ENCODE data around the gene TTR. TPM values are rescaled to one million over a fixed set of nuclear protein-coding genes. Genes with fewer than 3 reads are reported as not detected.

TTR gene
- total and polyA plus RNA-seq, 2 donors (not counting 1 experiment from before 2014, with no cell fraction given), result not detected

DNA sequence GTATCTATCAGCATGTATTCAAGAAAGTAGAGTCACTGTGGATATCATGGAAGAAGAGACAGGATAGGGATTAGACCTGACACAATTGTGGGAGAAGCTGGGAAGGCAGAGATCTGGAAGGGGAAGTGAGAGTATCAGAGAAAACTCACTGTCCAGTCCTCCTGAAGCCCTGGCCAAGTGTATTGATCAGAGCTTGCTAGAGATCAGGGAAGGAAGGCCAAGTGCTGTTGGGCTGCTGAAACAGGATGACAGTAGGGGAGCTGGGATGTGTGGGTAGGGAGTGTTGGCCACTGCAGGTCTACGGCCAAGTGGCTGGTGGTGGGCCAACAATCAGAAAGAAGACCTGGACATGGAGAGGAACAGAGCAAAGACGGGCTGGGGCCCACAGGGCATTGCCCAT lies 26.3 kb upstream of the TTR start:
- H3K27ac ChIP-seq (ENCODE audit: insufficient read depth, low read length), result no peak overlapping the region
- H2AFZ ChIP-seq (ENCODE audit: low read length), result no peak overlapping the region
- TF ChIP-seq EZH2 (IDR thresholded peaks at IDR 0.05; ENCODE audit: low read length, missing control alignments), result no peak
- TF ChIP-seq, protein P1, sequence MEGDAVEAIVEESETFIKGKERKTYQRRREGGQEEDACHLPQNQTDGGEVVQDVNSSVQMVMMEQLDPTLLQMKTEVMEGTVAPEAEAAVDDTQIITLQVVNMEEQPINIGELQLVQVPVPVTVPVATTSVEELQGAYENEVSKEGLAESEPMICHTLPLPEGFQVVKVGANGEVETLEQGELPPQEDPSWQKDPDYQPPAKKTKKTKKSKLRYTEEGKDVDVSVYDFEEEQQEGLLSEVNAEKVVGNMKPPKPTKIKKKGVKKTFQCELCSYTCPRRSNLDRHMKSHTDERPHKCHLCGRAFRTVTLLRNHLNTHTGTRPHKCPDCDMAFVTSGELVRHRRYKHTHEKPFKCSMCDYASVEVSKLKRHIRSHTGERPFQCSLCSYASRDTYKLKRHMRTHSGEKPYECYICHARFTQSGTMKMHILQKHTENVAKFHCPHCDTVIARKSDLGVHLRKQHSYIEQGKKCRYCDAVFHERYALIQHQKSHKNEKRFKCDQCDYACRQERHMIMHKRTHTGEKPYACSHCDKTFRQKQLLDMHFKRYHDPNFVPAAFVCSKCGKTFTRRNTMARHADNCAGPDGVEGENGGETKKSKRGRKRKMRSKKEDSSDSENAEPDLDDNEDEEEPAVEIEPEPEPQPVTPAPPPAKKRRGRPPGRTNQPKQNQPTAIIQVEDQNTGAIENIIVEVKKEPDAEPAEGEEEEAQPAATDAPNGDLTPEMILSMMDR (conservative IDR thresholded peaks at IDR 0.05 in 1 of 2, IDR thresholded peaks at IDR 0.05 in 1 of 2; ENCODE audit: low read depth in 1 of 2, low read length in 2 of 2), result no peak
- no peaks in the 10 kb centered on the region for H3K4me1 ChIP-seq (ENCODE audit: control insufficient read depth, extremely low read depth, insufficient read depth, low read length)
- no peak for DNase-seq (ENCODE audit: low read depth in 2 of 2)
- H3K79me2 ChIP-seq (ENCODE audit: control insufficient read depth, insufficient read depth, low read length), result no peaks in the 10 kb centered on the region
- no peak overlapping the region for H3K9ac ChIP-seq (ENCODE audit: insufficient read depth, low read length)
- H3K36me3 ChIP-seq (ENCODE audit: control insufficient read depth, insufficient read depth, low read length), result no peaks in the 10 kb centered on the region
- no peaks in the 10 kb centered on the region for H4K20me1 ChIP-seq (ENCODE audit: control insufficient read depth, extremely low read depth, insufficient read depth, low read length)
- no peak overlapping the region for H3K4me2 ChIP-seq (ENCODE audit: extremely low read depth, insufficient read depth, low read length)
- no peaks in the 10 kb centered on the region for H3K27me3 ChIP-seq (ENCODE audit: control insufficient read depth, insufficient read depth, low read length)
- no peaks in the 10 kb centered on the region for H3K9me3 ChIP-seq (ENCODE audit: control insufficient read depth, insufficient read depth, low read depth, low read length)
- no peak overlapping the region for H3K4me3 ChIP-seq (replicated peaks in 1 of 4; ENCODE audit: control extremely low read depth in 1 of 4, insufficient read depth in 1 of 4, low read depth in 3 of 4, low read length in 4 of 4)

DNA sequence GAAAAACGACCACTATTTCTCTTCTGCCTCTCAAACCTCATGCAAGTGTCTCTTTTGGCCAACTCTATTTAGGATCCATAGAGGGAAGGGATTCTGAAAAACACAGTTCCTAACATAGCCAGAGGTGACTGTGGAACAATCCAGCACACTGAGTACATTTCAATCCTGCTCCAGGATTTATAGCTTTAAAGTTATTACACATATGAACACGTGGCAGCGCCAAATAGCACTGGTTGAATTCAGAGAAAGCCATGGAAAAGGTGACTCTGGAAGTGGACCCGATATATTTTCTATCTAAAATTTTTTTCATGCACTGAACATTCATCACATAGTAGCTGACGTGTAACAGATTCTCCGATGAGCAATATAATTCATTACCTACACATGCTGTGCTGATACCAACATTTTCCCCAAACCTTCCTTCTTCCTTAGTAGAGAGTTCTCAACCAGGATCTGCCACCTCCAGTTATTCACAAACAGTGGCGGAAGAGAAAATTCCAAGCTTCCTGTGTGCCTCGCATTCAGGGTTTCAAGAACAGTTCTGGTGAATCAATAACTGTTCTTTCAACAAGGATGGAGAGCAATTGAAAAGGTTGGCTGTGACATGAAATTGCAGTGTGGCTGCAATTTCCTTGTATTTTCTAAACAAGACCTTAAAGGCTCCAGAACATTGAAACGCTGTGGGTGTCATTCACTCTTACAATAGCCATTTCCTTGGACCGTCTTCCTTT lies 25.7 kb upstream of the TTR start:
- H3K79me2 ChIP-seq (ENCODE audit: control insufficient read depth, insufficient read depth, low read length), result no peaks in the 10 kb centered on the region
- H3K36me3 ChIP-seq (ENCODE audit: control insufficient read depth, insufficient read depth, low read length), result no peaks in the 10 kb centered on the region

DNA sequence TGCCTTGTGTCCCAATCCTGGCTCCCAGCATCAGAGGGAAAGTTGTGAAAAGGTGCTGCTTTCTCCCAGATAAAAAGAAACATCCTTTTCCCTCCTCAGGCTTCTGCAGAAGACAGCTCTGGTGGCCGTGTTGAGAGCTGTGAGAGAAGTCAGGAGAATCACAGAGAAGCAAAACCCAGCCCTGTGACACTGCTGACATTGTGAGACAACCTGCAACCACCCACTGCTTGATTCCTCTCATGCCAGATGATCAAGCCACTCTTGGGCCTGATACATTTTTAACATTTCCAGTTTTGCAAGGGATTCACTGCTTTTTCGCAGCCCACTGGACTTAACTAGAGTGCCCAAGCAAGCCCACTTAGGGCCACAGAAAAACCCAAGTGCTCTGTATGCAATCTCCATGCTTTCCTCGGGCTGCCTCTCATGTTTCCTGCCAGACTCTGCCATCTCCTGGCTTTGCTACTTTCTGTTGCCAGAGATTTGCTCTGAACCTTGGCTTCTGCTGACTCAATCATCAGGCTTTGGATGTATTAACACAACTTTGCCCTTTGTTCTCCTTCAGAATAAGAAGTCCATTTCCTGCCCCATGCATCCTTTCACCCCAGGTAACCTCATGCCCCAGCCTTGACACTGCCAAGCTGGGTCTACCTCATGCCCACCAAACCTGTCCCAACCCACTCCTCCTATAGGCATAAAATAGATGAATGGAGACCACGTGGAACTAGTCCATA lies 24.9 kb upstream of the TTR start:
- H3K27ac ChIP-seq (ENCODE audit: insufficient read depth, low read length), result no peak overlapping the region
- no peak for DNase-seq (ENCODE audit: low read depth in 2 of 2)
- H3K9me3 ChIP-seq (ENCODE audit: control insufficient read depth, insufficient read depth, low read depth, low read length), result no peaks in the 10 kb centered on the region
- H3K4me1 ChIP-seq (ENCODE audit: control insufficient read depth, extremely low read depth, insufficient read depth, low read length), result no peaks in the 10 kb centered on the region
- H3K27me3 ChIP-seq (ENCODE audit: control insufficient read depth, insufficient read depth, low read length), result no peaks in the 10 kb centered on the region
- TF ChIP-seq, protein P1 (conservative IDR thresholded peaks at IDR 0.05 in 1 of 2, IDR thresholded peaks at IDR 0.05 in 1 of 2; ENCODE audit: low read depth in 1 of 2, low read length in 2 of 2), result no peak
- TF ChIP-seq EZH2 (IDR thresholded peaks at IDR 0.05; ENCODE audit: low read length, missing control alignments), result no peak
- H3K36me3 ChIP-seq (ENCODE audit: control insufficient read depth, insufficient read depth, low read length), result no peaks in the 10 kb centered on the region
- H2AFZ ChIP-seq (ENCODE audit: low read length), result no peak overlapping the region
- no peak overlapping the region for H3K4me2 ChIP-seq (ENCODE audit: extremely low read depth, insufficient read depth, low read length)
- H4K20me1 ChIP-seq (ENCODE audit: control insufficient read depth, extremely low read depth, insufficient read depth, low read length), result no peaks in the 10 kb centered on the region
- no peaks in the 10 kb centered on the region for H3K79me2 ChIP-seq (ENCODE audit: control insufficient read depth, insufficient read depth, low read length)
- no peak overlapping the region for H3K4me3 ChIP-seq (replicated peaks in 1 of 4; ENCODE audit: control extremely low read depth in 1 of 4, insufficient read depth in 1 of 4, low read depth in 3 of 4, low read length in 4 of 4)
- H3K9ac ChIP-seq (ENCODE audit: insufficient read depth, low read length), result no peak overlapping the region

More for the DNA sequence above, 25.7 kb upstream of the TTR start:
- no peak overlapping the region for H3K27ac ChIP-seq (ENCODE audit: insufficient read depth, low read length)
- no peak overlapping the region for H3K9ac ChIP-seq (ENCODE audit: insufficient read depth, low read length)
- H2AFZ ChIP-seq (ENCODE audit: low read length), result no peak overlapping the region
- H3K4me3 ChIP-seq (replicated peaks in 1 of 4; ENCODE audit: control extremely low read depth in 1 of 4, insufficient read depth in 1 of 4, low read depth in 3 of 4, low read length in 4 of 4), result no peak overlapping the region
- no peaks in the 10 kb centered on the region for H3K9me3 ChIP-seq (ENCODE audit: control insufficient read depth, insufficient read depth, low read depth, low read length)
- H4K20me1 ChIP-seq (ENCODE audit: control insufficient read depth, extremely low read depth, insufficient read depth, low read length), result no peaks in the 10 kb centered on the region
- H3K4me1 ChIP-seq (ENCODE audit: control insufficient read depth, extremely low read depth, insufficient read depth, low read length), result no peaks in the 10 kb centered on the region
- DNase-seq (ENCODE audit: low read depth in 2 of 2), result no peak
- H3K27me3 ChIP-seq (ENCODE audit: control insufficient read depth, insufficient read depth, low read length), result no peaks in the 10 kb centered on the region
- TF ChIP-seq, protein P1 (conservative IDR thresholded peaks at IDR 0.05 in 1 of 2, IDR thresholded peaks at IDR 0.05 in 1 of 2; ENCODE audit: low read depth in 1 of 2, low read length in 2 of 2), result no peak
- no peak for TF ChIP-seq EZH2 (IDR thresholded peaks at IDR 0.05; ENCODE audit: low read length, missing control alignments)
- H3K4me2 ChIP-seq (ENCODE audit: extremely low read depth, insufficient read depth, low read length), result no peak overlapping the region
